A549 treated with dexamethasone at 1 μM for 4 hours (cell line): ENCODE results near the gene EFL1. TPM values are rescaled to one million over a fixed set of nuclear protein-coding genes. Genes with fewer than 3 reads are reported as not detected.

Source experiments
- total RNA-seq: library from RNA; stranded (reverse); fragments of 200-300 nt; extraction: Qiagen RNA extraction; gene quantifications from 5 replicates; pipeline ENCODE4 v1.2.3, GENCODE V29; 2022

Gene EFL1
- total RNA-seq: 21.0 to 30.1 TPM (median 26.6 TPM) in 5 replicates

GRCh38 chr15:82262422-82263026 is at the start of gene EFL1, which contains the start of gene SAXO2:
Gene EFL1 (minus strand): TSS chr15:82262734. CDS start chr15:82261778, 956 bp downstream.
Gene SAXO2 (plus strand): TSS chr15:82262818. CDS start chr15:82262880, 62 bp downstream.

Other genes starting within 250 kb of the EFL1 start
- gene MEX3B, start 216.7 kb downstream of the EFL1 start, total RNA-seq: 2.9 to 4.7 TPM (median 3.9 TPM) in 5 replicates
- gene SAXO2, start 84 bp upstream of the EFL1 start, total RNA-seq: 0.99 to 3.1 TPM (median 2.4 TPM) in 5 replicates
- gene GOLGA6L10, start 86.7 kb upstream of the EFL1 start, total RNA-seq: 0.18 to 0.38 TPM (median 0.35 TPM) in 5 replicates
- 1.4 to 2.2 TPM (median 2.1 TPM) in 5 replicates for gene GOLGA6L9, start 167.1 kb upstream of the EFL1 start, total RNA-seq